Measurements from ENCODE around the gene GDF10. TPM values are rescaled to one million over a fixed set of nuclear protein-coding genes. Genes with fewer than 3 reads are reported as not detected.

Gene GDF10
- total and polyA plus RNA-seq, 2 experiments from 2014 or later, result 2.5 to 5.7 TPM

DNA sequence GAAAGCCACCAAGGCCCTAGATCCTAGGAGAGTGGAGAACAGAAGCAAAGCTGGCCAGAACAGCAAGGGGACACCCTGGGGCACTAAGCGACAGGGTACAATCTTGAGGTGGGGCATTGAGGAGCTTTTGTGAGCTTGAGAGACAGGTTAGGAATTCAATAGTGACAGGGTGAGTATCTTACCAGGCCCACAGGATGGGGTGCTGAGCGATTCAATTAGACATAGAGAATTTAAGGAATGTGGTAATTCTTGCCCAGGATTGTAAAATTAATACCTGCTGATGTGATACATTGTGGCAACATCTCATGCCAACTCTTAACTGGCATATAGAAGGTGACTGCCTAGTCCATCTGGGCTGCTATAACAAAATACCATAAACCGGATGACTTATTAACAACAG is 62.2 kb downstream of the GDF10 start:
- Histone ChIP-seq H3K4me3 (no peak overlapping the region), H3K79me2 (no peaks in the 10 kb centered on the region), H3K27ac (no peak overlapping the region), H3K4me1 (ENCODE audit: insufficient read depth) (no peaks in the 10 kb centered on the region), H3K4me2 (no peak overlapping the region), H3K36me3 (replicated peaks; ENCODE audit: insufficient read depth, low read depth) (no peaks in the 10 kb centered on the region), H3K27me3 (no peaks in the 10 kb centered on the region), H3K9me2 (replicated peaks; ENCODE audit: insufficient read depth) (no peaks in the 10 kb centered on the region), H4K20me1 (ENCODE audit: insufficient read depth, poor library complexity, severe bottlenecking) (no peaks in the 10 kb centered on the region), H2AFZ (no peak overlapping the region), H3K9me3 (ENCODE audit: low read depth) (no peaks in the 10 kb centered on the region)
- DNase-seq (ENCODE audit: low spot score), result no peak
- TF ChIP-seq EZH2 (IDR thresholded peaks at IDR 0.05; ENCODE audit: borderline replicate concordance), result no peak
- TF ChIP-seq, protein P1, sequence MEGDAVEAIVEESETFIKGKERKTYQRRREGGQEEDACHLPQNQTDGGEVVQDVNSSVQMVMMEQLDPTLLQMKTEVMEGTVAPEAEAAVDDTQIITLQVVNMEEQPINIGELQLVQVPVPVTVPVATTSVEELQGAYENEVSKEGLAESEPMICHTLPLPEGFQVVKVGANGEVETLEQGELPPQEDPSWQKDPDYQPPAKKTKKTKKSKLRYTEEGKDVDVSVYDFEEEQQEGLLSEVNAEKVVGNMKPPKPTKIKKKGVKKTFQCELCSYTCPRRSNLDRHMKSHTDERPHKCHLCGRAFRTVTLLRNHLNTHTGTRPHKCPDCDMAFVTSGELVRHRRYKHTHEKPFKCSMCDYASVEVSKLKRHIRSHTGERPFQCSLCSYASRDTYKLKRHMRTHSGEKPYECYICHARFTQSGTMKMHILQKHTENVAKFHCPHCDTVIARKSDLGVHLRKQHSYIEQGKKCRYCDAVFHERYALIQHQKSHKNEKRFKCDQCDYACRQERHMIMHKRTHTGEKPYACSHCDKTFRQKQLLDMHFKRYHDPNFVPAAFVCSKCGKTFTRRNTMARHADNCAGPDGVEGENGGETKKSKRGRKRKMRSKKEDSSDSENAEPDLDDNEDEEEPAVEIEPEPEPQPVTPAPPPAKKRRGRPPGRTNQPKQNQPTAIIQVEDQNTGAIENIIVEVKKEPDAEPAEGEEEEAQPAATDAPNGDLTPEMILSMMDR (IDR thresholded peaks at IDR 0.05; ENCODE audit: poor library complexity), result no peak
- TF ChIP-seq EZH2phosphoT487 (IDR thresholded peaks at IDR 0.05; ENCODE audit: low read depth, severe bottlenecking, unreplicated experiment), result no peak
- 93% methylated on average over 3 of the region's 3 CpGs for WGBS (ENCODE audit: low lambda C conversion rate, missing lambda C conversion rate)

Other genes starting within 250 kb of the GDF10 start
- gene GDF2, start 22.3 kb downstream of the GDF10 start, total RNA-seq, result not detected in 2 replicates
- gene GDF2, start 22.3 kb downstream of the GDF10 start, polyA plus RNA-seq, result 0.39 TPM in 1 of 2 replicates, not detected in the other
- 0.53 and 0.56 TPM in 2 replicates for gene RBP3, start 48.2 kb downstream of the GDF10 start, total RNA-seq
- gene RBP3, start 48.2 kb downstream of the GDF10 start, polyA plus RNA-seq, result 1.1 and 1.3 TPM in 2 replicates
- gene ZNF488, start 84.1 kb downstream of the GDF10 start, total RNA-seq, result 1.2 and 2.0 TPM in 2 replicates
- 1.8 and 2.5 TPM in 2 replicates for gene ZNF488, start 84.1 kb downstream of the GDF10 start, polyA plus RNA-seq
- 60.4 and 87.6 TPM in 2 replicates for gene ANXA8, start 183.9 kb downstream of the GDF10 start, total RNA-seq
- gene ANXA8, start 183.9 kb downstream of the GDF10 start, polyA plus RNA-seq, result 213 and 296 TPM in 2 replicates
- gene FAM25G, start 191.5 kb downstream of the GDF10 start, total RNA-seq, result not detected in 2 replicates
- gene FAM25G, start 191.5 kb downstream of the GDF10 start, polyA plus RNA-seq, result 0.57 TPM in 1 of 2 replicates, not detected in the other
- 8.4 and 9.4 TPM in 2 replicates for gene AGAP9, start 223.4 kb downstream of the GDF10 start, total RNA-seq
- 6.9 and 7.2 TPM in 2 replicates for gene AGAP9, start 223.4 kb downstream of the GDF10 start, polyA plus RNA-seq